HepG2 (cell line): ENCODE measurements around the gene WWC2.

Experiments
- CTCF ChIP-seq: sonication (generic); formaldehyde crosslinking; IDR thresholded peaks from 2 replicates; pipeline ENCODE4 v1.5.0; 2020; ENCODE audit warnings: mild to moderate bottlenecking, missing genetic modification reagents, moderate library complexity
- GABPA ChIP-seq, 2 experiments: IDR thresholded peaks; 2 replicates each; pipeline ENCODE4 v1.6.1; 2011 to 2016; ENCODE audit warnings: low read depth in 2 of 2, low read length in 1 of 2, missing biosample characterization in 1 of 2, missing genetic modification characterization in 1 of 2
- GATAD1 ChIP-seq: IDR thresholded peaks from 2 replicates; pipeline ENCODE4 v1.6.1; 2016; ENCODE audit warnings: missing genetic modification reagents, missing compliant biosample characterization
- GZF1 ChIP-seq: sonication (generic); formaldehyde crosslinking; IDR thresholded peaks from 2 replicates; pipeline ENCODE4 v1.5.1; 2020; ENCODE audit warnings: mild to moderate bottlenecking, missing genetic modification reagents
- NCOR1 ChIP-seq: fragments of 200-600 bp; sonication (generic); IDR thresholded peaks from 2 replicates; pipeline ENCODE4 v1.7.0; 2017; ENCODE audit warnings: antibody characterized with exemption, low read length, borderline replicate concordance
- RBM22 ChIP-seq: fragments of 200-400 bp; formaldehyde crosslinking; optimal IDR thresholded peaks from 2 replicates; pipeline ENCODE3; 2017; ENCODE audit warnings: mild to moderate bottlenecking, low read length, moderate library complexity
- TAF1 ChIP-seq: sonication (generic); formaldehyde crosslinking; IDR thresholded peaks from 2 replicates; pipeline ENCODE4 v1.4.0; 2020; ENCODE audit warnings: missing genetic modification reagents
- ZNF570 ChIP-seq: sonication (generic); formaldehyde crosslinking; IDR thresholded peaks from 2 replicates; pipeline ENCODE4 v1.4.0; 2020; ENCODE audit warnings: mild to moderate bottlenecking, missing genetic modification reagents, borderline replicate concordance
- TF ChIP-seq, protein P1 (sequence below), 2 experiments: IDR thresholded peaks; 2 replicates each; pipeline ENCODE4 v1.6.1; 2011 to 2012; ENCODE audit warnings: low read length in 2 of 2, borderline replicate concordance in 1 of 2, low read depth in 1 of 2, mild to moderate bottlenecking in 1 of 2, moderate library complexity in 1 of 2
- TF ChIP-seq, protein P2 (sequence below): sonication (generic); formaldehyde crosslinking; IDR thresholded peaks from 2 replicates; pipeline ENCODE4 v1.8.1; 2022; ENCODE audit warnings: low read depth, mild to moderate bottlenecking, missing genetic modification reagents
- TF ChIP-seq, protein P3 (sequence below): sonication (generic); formaldehyde crosslinking; IDR thresholded peaks from 2 replicates; pipeline ENCODE4 v1.4.0; 2020; ENCODE audit warnings: missing genetic modification reagents, borderline replicate concordance

DNA sequence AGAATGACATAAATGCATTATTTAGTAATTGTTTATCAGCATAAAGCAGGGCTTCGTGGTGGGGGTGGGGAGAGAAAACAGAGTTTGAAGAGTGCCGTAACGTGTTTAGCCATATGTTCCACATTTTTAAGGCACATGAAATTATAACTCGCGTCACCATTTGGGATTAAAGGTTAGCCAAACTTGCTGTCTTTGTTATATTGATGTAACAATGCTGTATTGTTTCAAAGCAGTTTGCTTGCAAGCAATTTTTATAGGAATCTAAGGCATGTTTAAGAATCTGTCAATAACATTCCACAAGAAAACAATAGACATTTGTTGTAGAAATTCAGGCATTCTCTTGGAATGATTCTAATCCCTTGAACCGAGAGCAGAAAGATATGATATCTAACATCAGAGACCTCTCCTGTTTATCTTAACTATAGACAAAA, 142.7 kb downstream of the WWC2 start:
- TF ChIP-seq ZNF570 (CRISPR knock-in tag) (no peak), GABPA (IDR thresholded peaks at IDR 0.05; ENCODE audit: low read depth, low read length) (no peak), GABPA (CRISPR knock-in tag; IDR thresholded peaks at IDR 0.05; ENCODE audit: low read depth) (no peak), NCOR1 (no peak; the same call in 1 of the 2 replicates), CTCF (CRISPR knock-in tag) (no peak), GZF1 (CRISPR knock-in tag) (no peak), RBM22 (no peak), TAF1 (no peak), GATAD1 (CRISPR knock-in tag) (no peak)
- TF ChIP-seq, protein P1, sequence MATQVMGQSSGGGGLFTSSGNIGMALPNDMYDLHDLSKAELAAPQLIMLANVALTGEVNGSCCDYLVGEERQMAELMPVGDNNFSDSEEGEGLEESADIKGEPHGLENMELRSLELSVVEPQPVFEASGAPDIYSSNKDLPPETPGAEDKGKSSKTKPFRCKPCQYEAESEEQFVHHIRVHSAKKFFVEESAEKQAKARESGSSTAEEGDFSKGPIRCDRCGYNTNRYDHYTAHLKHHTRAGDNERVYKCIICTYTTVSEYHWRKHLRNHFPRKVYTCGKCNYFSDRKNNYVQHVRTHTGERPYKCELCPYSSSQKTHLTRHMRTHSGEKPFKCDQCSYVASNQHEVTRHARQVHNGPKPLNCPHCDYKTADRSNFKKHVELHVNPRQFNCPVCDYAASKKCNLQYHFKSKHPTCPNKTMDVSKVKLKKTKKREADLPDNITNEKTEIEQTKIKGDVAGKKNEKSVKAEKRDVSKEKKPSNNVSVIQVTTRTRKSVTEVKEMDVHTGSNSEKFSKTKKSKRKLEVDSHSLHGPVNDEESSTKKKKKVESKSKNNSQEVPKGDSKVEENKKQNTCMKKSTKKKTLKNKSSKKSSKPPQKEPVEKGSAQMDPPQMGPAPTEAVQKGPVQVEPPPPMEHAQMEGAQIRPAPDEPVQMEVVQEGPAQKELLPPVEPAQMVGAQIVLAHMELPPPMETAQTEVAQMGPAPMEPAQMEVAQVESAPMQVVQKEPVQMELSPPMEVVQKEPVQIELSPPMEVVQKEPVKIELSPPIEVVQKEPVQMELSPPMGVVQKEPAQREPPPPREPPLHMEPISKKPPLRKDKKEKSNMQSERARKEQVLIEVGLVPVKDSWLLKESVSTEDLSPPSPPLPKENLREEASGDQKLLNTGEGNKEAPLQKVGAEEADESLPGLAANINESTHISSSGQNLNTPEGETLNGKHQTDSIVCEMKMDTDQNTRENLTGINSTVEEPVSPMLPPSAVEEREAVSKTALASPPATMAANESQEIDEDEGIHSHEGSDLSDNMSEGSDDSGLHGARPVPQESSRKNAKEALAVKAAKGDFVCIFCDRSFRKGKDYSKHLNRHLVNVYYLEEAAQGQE (IDR thresholded peaks at IDR 0.05; ENCODE audit: borderline replicate concordance in 1 of 2, low read depth in 1 of 2, low read length in 2 of 2), result no peak
- TF ChIP-seq, protein P2, sequence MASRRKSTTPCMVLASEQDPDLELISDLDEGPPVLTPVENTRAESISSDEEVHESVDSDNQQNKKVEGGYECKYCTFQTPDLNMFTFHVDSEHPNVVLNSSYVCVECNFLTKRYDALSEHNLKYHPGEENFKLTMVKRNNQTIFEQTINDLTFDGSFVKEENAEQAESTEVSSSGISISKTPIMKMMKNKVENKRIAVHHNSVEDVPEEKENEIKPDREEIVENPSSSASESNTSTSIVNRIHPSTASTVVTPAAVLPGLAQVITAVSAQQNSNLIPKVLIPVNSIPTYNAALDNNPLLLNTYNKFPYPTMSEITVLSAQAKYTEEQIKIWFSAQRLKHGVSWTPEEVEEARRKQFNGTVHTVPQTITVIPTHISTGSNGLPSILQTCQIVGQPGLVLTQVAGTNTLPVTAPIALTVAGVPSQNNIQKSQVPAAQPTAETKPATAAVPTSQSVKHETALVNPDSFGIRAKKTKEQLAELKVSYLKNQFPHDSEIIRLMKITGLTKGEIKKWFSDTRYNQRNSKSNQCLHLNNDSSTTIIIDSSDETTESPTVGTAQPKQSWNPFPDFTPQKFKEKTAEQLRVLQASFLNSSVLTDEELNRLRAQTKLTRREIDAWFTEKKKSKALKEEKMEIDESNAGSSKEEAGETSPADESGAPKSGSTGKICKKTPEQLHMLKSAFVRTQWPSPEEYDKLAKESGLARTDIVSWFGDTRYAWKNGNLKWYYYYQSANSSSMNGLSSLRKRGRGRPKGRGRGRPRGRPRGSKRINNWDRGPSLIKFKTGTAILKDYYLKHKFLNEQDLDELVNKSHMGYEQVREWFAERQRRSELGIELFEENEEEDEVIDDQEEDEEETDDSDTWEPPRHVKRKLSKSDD (CRISPR knock-in tag), result no peak
- TF ChIP-seq, protein P3, sequence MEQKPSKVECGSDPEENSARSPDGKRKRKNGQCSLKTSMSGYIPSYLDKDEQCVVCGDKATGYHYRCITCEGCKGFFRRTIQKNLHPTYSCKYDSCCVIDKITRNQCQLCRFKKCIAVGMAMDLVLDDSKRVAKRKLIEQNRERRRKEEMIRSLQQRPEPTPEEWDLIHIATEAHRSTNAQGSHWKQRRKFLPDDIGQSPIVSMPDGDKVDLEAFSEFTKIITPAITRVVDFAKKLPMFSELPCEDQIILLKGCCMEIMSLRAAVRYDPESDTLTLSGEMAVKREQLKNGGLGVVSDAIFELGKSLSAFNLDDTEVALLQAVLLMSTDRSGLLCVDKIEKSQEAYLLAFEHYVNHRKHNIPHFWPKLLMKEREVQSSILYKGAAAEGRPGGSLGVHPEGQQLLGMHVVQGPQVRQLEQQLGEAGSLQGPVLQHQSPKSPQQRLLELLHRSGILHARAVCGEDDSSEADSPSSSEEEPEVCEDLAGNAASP (CRISPR knock-in tag), result no peak
